HG02938 (cell line): ENCODE data around the gene BAHCC1.

Experiments
- ATAC-seq: cut with Tn5 transposase; IDR thresholded peaks from one replicate; pipeline ENCODE4 v1.9.1; 2021; ENCODE audit warnings: mild to moderate bottlenecking, moderate library complexity; ENCODE audit not compliant: unreplicated experiment

Gene BAHCC1

GRCh38 chr17:81366648-81367047 lies 28.6 kb upstream of the BAHCC1 start:
- ATAC-seq: no peak

GRCh38 chr17:81367171-81367570 lies 28.1 kb upstream of the BAHCC1 start:
- no peak for ATAC-seq

DNA sequence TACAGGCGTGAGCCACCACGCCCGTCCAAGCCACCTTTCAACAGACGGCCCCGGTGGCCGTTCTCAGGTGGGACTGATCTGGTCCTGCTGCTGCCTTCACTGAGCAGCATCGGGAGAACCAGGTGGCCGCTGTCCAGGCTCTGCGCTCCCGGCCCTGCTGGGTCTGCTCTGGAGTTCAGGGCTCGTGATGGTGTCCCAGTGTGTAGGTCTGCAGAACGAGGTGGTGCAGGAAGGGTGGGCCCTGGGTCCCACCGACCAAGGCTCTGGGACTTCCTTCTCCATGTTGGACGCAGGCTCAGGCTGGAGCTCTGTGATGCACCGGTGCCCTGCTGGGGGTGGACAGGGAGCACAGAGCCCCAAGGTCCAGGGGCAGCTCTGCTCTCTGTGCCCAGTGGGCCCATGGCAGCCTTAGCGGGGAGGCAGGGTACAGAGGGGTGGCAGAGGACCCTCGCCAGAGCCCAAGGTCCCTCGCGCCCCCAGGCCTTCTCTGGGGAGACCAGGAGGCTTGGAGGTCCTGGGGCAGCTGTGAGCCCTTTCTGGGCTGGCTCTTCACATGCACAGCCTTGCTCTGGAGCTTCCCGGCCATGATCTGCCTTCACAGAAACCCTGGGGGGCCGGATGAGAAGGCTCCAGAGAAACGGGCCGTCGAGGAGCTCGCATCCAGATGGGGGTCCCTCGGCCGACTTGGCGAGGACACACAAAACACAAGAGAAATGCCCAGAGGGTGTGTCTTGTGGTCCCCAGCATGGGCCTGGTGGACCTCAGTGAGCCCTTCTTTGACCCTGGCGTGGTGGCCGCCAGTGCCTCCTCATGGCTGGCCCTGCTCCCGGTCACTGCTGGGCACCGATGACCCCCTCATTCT lies 26.9 kb upstream of the BAHCC1 start:
- ATAC-seq: no peak

- ATAC-seq: no peak
Observed at GRCh38 chr17:81370294-81370693, 25.0 kb upstream of the BAHCC1 start.

GRCh38 chr17:81371910-81372760 lies 23.1 kb upstream of the BAHCC1 start:
- no peak for ATAC-seq

DNA sequence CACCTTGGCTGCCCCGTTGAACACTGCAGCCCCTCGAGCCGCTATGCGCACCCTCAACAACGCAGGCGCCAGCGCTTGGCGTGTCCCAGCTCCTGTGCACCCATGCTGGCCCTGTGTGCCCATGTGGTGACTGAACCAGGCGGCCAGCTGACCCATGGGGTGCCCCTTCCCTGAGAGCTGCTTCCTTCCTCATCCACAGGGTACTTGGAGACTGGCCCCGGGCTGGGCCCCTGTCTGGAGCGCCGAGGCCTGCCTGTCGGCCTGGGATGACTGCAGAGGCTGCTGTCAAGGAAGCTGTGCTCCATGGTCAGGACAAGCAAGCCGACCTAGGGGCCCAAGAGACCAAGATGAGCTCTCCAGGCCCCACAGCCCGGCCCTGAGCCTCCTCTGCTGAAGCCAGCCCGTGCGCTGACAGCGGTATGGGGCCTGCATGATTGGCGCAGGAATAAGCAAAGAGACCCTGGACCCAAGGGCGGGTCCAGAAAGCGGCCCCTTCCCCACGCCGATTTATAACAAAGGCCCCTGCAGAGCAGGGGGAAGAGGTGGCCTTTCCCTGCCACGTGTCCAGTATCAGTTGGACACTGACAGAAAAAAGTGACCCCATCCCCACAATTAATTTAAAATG lies 21.6 kb upstream of the BAHCC1 start:
- no peak for ATAC-seq

- no peak for ATAC-seq
Observed at GRCh38 chr17:81374890-81375289, 20.4 kb upstream of the BAHCC1 start.

DNA sequence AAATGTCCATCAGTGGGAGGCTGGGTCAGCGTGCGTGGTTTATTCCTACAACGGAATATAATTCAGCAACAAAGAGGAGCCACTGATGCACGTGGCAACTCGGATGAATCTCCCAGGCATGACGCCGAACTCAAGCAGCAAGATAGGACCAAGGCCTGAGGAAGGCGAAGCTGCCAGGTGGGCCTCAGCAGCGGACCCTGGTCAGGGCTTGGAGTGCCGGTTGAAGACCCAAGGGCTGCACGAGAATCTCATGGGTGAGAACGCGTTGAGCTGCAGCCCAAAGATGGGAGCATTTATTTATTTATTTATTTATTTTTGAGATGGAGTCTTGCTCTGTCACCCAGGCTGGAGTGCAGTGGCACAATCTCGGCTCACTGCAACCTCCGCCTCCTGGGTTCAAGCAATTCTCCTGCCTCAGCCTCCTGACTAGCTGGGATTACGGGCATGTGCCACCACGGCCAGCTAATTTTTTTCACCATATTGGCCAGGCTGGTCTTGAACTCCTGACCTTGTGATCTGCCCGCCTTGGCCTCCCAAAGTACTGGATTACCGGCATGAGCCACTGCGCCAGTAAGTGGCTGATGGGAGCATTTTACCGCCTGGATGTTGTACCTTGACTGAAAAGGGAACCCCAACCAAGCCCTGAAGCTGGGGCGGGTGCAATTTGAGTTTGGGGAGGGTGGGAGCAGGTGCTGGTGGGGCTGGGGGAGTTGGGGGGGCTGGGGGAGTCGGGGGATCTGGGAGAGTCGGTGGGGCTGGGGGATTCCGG lies 18.1 kb upstream of the BAHCC1 start:
- no peak for ATAC-seq

GRCh38 chr17:81378941-81379511 lies 16.2 kb upstream of the BAHCC1 start:
- no peak for ATAC-seq

GRCh38 chr17:81379523-81379942 lies 15.7 kb upstream of the BAHCC1 start:
- no peak for ATAC-seq

DNA sequence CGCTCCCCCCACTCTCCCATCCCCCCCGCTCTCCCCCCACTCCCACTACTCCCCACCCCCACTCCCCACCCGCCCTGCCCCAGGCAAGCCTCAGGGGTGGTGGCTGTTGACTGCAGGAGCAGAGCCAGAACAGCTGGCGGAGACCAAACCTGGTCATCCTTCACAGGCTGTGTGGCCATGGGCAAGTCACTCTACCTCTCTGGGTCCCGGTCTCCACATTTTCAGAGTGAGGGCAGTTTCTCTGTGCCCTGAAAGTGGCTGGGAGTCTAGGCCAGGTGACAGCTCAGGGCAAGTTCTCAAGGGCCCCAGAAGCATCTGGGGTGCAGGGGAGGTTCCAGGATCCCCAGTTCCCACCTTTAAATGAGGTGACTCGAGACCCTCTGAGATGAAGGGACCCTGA lies 15.1 kb upstream of the BAHCC1 start:
- ATAC-seq: no peak

DNA sequence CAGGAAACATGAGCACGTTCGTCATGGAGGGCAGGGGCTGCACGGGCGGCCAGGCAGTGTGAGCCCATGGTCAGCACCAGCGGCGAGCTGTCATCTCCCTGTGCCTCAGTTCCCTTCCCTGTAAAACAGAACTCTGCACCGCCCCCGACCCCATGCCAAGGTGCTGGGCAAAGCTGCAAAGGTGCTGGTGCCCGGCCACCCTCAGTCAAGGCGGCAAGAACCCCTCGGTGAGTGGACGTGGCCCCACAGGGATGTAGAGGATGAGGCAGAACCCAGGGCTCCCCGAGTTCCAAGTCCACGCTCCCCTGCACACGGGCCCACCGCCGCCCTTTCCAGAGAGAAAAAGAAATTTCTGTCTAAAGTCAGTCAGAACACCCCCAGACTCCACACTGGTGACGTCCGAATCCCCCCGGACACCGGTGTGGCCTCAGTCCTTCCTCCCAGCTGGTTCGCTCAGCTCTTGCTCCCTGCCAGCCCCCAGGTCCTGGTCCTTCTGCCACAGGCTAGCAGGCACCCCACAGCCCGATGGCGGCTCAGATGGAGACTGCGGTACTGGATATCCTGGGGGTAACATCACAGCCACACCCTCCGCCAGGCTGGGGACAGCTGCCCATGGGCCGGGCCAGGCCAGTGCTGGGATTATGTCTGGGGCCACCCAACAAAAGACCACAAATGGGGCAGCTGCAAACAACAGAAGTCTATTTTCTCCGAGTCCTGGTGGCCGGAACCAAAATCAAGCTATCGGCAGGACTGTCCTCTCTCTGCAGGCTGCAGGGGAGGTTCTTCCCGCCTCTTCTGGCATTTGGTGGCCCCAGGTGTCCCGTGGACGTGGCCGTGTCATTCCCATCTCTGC lies 14.4 kb upstream of the BAHCC1 start:
- ATAC-seq: no peak

DNA sequence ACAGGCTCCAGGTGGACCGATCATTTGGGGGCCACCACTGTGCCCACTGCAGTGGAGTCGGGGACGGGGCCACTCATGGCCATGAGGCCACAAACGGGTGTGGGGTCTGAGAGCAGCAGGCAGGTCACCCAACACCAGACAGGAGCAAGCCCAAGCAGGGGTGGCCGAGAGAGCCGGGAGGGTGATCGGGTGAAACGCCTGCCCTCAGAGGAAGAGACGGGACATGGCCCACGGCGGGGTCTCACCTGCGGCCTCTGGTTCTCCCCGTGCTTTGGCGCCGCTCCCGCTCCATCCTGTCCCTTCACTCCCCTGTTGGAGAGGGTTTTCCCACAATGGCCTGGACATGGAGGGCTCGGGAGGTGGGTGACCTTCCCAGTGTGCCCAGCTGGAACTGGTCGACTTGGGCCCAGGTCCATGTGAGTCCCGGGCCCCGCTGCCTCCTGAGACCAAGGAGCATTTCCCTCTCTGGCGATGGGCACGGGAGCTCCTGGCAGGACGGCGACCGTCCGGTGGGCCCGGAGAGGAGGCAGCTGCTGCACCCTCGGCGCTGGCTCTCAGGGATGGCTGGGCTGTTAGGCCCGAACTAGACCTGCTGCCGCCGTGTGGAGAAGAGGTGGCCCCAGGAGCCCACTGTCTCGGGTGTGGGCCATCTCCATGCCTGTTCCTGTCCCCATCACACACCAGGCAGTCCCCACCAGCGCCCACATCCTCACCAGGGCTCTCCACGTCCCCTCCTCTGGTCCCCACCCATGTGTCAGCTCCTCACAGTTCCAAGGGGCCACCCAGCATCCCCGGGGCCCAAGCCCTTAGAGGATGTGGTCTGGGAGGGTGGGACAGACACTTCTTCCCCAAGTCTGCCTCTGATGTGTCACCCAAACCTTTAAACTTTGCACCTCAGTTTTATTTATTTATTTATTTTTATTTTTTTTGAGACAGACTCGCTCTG lies 13.4 kb upstream of the BAHCC1 start:
- ATAC-seq: no peak

- no peak for ATAC-seq
Observed at GRCh38 chr17:81382851-81383250, 12.4 kb upstream of the BAHCC1 start.

- ATAC-seq: no peak
Observed at GRCh38 chr17:81383504-81384421, 11.5 kb upstream of the BAHCC1 start.

- no peak for ATAC-seq
Observed at GRCh38 chr17:81384929-81385319, 10.3 kb upstream of the BAHCC1 start.

DNA sequence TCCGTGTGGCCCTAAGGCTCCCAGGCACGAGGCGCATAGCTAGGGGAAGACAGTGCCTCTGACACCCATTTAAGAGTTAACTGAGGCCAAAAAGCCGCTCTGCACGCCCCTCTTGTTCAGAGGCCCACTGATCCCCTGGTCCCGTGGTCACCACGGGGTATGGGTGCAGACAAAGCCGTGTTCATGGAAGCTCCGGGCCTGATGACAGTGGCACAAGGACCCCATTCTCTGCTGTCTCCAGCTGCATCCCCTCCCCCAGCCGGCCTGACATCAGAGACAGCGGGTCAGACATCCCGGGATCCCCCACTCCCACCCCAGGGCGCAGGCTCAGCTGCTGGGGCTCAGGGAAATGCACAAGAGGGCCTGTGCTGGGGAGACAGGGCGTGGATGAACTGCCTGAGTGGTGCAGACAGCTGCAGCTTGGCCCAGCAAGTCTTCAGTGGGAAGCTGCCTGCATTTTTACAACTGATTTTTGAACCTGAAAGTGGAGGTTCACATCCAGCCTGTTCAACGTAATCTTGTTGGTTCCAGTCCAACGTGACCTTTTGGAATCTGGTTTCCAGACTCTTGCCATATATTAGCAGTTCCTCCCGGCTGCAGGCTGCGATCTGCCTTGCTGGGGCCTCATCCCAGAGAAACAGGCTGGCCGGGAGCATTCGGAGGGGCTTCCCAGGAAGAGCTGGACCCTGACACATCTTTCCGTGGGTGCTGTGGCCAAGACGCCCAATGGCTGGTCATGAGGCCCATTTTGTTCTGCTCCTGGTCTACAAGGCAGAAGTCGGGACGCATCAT lies 9.7 kb upstream of the BAHCC1 start:
- ATAC-seq: no peak
